Adipose tissue (tissue), 3 donors: ENCODE measurements around the gene MSH5. TPM values are rescaled to one million over a fixed set of nuclear protein-coding genes. Genes with fewer than 3 reads are reported as not detected.
A peak's percentile ranks its signal among the peaks of the same experiment; 100 is the strongest.
"Not testable (repeated sequence)": the region's sequence is repeated elsewhere in the genome, so short reads cannot be mapped to it uniquely, and the experiment has no call there.

ENCODE experiments used
- H3K27ac ChIP-seq: one replicate; pipeline ENCODE4 v1.5.1; 2013; ENCODE audit warnings: low read depth, low read length
- WGBS, 3 donors: extraction: QIAGEN DNeasy Blood & Tissue Kit; methylation state at CpG; one replicate each; pipeline ENCODE4 v1.1.7; 2013; 5-methylcytosine and 5-hydroxymethylcytosine counted together
- polyA plus RNA-seq, 3 donors: library from polyadenylated mRNA; stranded (reverse); fragments of 200-250 nt; gene quantifications; one replicate each; pipeline ENCODE4 v1.2.3, GENCODE V29; 2013
- donor health status: healthy with polysubstance abuse.
- donor health status: Bipolar disorder and iron deficiency.
- donor health status: healthy.

The MSH5 gene
- 1 to 10 TPM; 2.4 to 4.4 (median 3.9) TPM for polyA plus RNA-seq

DNA sequence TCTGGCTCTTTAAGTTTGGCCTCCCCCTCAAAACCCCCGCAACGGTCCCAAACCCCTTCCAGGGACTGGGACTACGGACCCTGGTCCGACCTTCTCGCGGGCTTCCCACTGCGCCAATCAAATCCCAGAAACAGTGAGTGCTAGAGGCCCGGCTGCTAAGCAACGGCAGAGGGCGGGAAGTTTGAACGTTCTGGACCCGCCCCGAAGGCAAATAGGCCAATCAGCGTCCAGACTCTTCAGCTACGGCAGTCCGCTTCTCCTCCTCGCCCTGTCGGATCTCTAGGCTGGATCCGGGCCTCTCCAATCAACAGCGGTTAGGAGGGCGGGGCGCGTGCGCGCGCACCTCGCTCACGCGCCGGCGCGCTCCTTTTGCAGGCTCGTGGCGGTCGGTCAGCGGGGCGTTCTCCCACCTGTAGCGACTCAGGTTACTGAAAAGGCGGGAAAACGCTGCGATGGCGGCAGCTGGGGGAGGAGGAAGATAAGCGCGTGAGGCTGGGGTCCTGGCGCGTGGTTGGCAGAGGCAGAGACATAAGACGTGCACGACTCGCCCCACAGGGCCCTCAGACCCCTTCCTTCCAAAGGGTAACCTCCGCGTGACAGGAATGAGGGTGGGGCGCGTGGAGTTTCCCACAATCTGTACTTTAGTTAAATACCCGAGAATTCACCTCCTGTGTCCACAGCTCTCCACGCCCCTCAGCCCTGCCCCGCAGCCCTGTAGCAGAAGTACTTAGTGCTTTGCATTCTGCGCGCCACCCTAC lies at the start of gene MSH5:
TSS of gene MSH5 (plus strand) at position 367 of the 758 bp plus-strand sequence. CDS start 462 bp downstream, outside the sequence.
- WGBS, 3 donors, result 0% methylated on average over 56 to 58 of the region's 58 CpGs
- H3K27ac ChIP-seq, result no peak within 1 kb of the TSS

GRCh38 chr6:31690231-31691077 lies 49.4 kb upstream of the MSH5 start:
- 67 to 80% (median 72%) methylated on average over 10 of the region's 10 CpGs for WGBS, 3 donors
- no peak overlapping the region for H3K27ac ChIP-seq

DNA sequence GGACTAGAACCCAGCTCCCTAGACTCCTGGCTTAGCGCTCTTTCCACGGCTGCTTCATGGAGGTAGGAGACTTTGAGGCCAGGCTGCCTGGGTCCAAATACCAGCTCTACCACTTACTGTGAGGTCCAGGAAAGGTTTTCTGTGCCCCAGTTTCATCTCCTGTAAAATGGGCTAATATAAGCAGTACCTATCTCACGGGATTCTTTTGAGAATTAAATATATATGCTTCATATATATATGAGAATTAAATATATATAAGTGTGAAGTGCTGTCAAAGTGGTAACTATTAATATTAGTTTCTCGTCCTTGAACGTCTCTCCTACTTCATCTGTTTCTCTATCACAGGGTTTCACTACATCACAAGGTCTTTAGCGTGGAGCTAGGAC lies 48.7 kb upstream of the MSH5 start:
- 92 to 94% (median 94%) methylated on average over 6 of the region's 6 CpGs for WGBS, 3 donors
- no peak overlapping the region for H3K27ac ChIP-seq

- WGBS, 3 donors, result 95 to 96% (median 96%) methylated on average over 11 to 12 of the region's 12 CpGs
- no peak overlapping the region for H3K27ac ChIP-seq
These were observed 48.2 kb upstream of the MSH5 start for GRCh38 chr6:31691564-31692108.

- H3K27ac ChIP-seq, result no peak overlapping the region
- 83 to 91% (median 87%) methylated on average over 4 of the region's 4 CpGs for WGBS, 3 donors
These were observed 47.5 kb upstream of the MSH5 start for GRCh38 chr6:31692353-31692752.

GRCh38 chr6:31692886-31693285 lies 46.9 kb upstream of the MSH5 start:
- H3K27ac ChIP-seq, result no peak overlapping the region
- WGBS, 3 donors, result 88 to 93% (median 89%) methylated on average over 9 of the region's 9 CpGs

GRCh38 chr6:31693535-31693934 lies 46.3 kb upstream of the MSH5 start:
- no peak overlapping the region for H3K27ac ChIP-seq
- WGBS, 3 donors, result 89 to 90% (median 89%) methylated on average over 6 of the region's 6 CpGs

- H3K27ac ChIP-seq, result no peak overlapping the region
- WGBS, 3 donors, result 39 to 61% (median 42%) methylated on average over 3 of the region's 3 CpGs
These were observed 42.2 kb upstream of the MSH5 start for GRCh38 chr6:31697555-31697954.

DNA sequence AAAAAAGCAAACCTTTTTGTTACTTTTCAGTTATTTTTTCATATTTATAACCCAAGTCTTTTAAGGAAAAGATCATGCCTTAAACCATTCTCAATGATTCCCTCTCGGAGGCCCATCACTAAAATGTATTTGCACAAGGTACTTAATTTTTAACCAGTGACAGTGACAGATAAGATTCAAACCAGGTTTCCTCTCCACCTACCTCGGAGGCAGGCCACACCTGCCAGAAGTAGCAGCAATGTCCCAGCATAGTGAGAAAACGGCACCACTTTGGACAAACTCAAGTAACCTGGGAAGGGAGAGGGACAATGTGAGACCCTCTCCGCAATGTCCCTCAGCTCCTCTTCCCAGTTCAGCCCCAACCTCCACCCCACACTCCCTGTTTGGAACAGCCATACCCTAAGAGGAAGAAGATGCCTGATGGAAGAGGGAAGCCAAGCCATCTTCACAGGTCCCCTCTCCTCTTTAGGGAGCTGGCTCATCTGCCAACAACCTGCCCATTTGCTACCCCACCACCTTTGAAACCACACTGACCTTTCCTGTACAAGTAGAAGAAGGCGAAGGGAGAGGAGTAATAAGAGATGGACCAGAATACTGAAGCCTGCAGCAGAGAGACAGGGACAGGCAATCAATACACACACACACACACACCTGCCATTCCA lies 38.9 kb upstream of the MSH5 start:
- no peak overlapping the region for H3K27ac ChIP-seq
- WGBS, 3 donors, result 60 to 87% (median 84%) methylated on average over 5 of the region's 5 CpGs

DNA sequence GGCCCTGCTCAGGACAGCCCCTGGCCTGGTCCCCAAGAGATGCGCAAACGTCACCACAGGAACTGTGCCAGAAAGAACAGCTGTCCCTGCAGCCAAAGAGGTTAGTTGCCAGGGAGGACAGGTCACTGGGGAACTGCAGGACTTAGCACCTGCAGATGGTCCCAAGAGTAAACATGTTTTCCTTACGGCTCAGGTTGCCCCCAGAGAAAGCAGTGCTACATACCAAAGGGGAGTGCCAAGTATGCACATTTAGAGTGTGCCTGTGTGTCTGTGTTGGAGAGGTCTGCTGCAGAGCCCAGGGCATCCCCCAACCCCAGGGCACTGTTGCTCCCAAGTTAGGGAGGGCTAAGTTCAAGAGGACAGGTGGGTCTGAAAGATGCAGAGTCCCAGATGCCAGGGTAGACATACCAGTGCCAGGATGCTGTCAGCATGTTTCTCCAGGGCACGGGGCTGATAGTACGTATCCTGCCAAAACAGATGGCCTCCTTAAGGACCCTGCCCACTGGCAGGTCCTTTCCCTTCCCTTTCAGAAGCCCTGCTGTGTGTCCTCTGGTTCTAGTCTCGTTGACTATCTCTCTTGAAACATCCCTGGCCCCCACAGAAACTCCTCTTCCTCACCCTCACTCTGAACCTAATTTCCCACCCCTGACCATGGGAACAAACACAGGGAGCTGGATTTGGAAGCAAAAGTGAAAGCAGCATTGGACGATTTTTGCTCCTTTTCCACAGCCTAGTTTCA lies 38.0 kb upstream of the MSH5 start:
- no peak overlapping the region for H3K27ac ChIP-seq
- 27 to 33% (median 30%) methylated on average over 7 of the region's 7 CpGs for WGBS, 3 donors

GRCh38 chr6:31702405-31702818 lies 37.4 kb upstream of the MSH5 start:
- 0 to 3% (median 1%) methylated on average over 10 of the region's 10 CpGs for WGBS, 3 donors
- H3K27ac ChIP-seq, result peak overlapping the region; percentile 93

GRCh38 chr6:31702819-31703716 lies 36.7 kb upstream of the MSH5 start, which contains the start of gene ABHD16A:
ABHD16A (minus strand) TSS chr6:31703324; CDS start chr6:31703281, 43 bp downstream.
- H3K27ac ChIP-seq, result peak within 1 kb of the TSS; percentile 93
- WGBS, 3 donors, result 1 to 2% (median 1%) methylated on average over 54 of the region's 54 CpGs

DNA sequence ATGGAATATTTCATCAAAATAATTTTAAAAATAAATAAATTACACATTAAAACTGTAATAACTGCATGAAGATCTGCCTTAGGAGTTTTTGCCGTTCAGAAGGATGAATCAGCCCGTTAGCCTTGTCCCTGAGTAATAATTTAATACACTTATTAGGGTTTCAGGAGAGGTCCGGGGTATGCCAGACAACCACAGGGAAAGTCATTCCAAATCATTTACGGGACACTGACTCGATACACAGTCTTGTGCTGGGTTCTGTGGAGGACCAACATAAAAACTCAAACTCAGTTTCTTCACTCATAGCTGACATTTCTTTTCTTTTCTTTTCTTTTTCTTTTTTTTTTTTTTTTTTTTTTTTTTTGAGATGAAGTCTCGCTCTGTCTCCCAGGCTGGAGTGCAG lies 33.9 kb upstream of the MSH5 start:
- H3K27ac ChIP-seq, result no peak overlapping the region
- 89 to 92% (median 90%) methylated on average over 5 to 6 of the region's 6 CpGs for WGBS, 3 donors

GRCh38 chr6:31706599-31706998 lies 33.2 kb upstream of the MSH5 start, which contains the start of gene LY6G6F:
LY6G6F (plus strand) TSS chr6:31706866; CDS start chr6:31706907, 41 bp downstream.
- 50 to 60% (median 55%) methylated on average over 3 of the region's 3 CpGs for WGBS, 3 donors
- no peak within 1 kb of the TSS for H3K27ac ChIP-seq

GRCh38 chr6:31707701-31708100 lies 32.1 kb upstream of the MSH5 start:
- H3K27ac ChIP-seq, result no peak overlapping the region
- 76 to 86% (median 85%) methylated on average over 10 of the region's 10 CpGs for WGBS, 3 donors

GRCh38 chr6:31708224-31708623 lies 31.6 kb upstream of the MSH5 start:
- no peak overlapping the region for H3K27ac ChIP-seq

DNA sequence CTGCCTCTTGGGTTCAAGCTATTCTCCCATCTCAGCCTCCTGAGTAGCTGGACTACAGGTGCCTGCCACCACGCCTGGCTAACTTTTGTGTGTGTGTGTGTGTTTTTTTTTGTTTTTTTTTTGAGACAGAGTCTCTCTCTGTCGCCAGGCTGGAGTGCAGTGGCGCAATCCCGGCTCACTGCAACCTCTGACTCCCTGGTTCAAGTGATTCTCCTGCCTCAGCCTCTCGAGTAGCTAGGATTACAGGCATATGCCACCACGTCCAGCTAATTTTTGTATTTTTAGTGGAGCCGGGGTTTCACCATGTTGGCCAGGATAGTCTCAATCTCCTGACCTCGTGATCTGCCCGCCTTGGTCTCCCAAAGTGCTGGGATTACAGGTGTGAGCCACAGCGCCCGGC lies 30.6 kb upstream of the MSH5 start:
- WGBS, 3 donors, result 85 to 90% (median 89%) methylated on average over 11 of the region's 11 CpGs
- not testable (repeated sequence) for H3K27ac ChIP-seq

More at GRCh38 chr6:31708224-31708623, 31.6 kb upstream of the MSH5 start:
- 89 to 98% (median 97%) methylated on average over 3 of the region's 3 CpGs for WGBS, 3 donors
